NCI-H128 (cell line): ENCODE measurements around the gene PIP4K2A.

ENCODE experiments used
- DNase-seq: peaks from one replicate; lab custom pipeline; 2025; ENCODE audit not compliant: unreplicated experiment; lab: John Stamatoyannopoulos, UW

PIP4K2A gene

DNA sequence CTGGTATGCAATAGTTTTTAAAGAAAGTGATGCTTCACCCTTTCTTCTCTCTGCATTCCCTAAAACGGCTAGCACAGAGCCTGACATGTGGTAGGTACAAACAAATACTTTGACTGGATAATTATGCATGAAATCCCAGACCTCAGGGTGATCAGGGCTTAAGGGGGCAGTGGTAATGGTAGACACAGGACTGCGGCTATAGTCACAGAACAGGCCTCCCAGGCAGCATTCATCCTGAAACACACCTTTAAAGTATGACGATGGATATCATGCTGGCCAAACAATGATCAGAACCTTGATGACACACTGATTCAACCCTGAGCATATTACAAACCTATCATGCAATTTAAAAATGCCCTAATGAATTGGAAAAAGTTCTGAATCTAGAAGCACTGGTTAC, 110.8 kb downstream of the PIP4K2A start:
- DNase-seq: no peak

DNA sequence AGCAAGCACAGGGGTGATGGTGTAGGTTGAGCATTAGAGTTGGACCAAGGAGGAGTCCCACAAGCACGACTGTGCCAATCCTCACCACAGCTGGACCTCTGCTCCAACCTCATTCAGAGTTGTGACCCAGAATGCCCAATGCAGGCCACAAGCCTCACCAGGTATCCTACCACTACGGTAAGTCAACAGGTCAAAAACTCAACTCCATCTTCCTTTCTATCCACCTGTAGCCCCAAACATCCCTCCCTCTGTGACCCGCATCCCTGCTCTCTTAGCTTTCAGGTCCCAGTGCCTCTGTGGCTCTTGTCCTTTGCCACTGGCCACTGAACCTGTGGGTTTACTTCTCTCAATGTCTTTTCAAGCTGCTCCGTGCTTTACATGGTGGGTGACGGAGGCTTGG, 112.8 kb downstream of the PIP4K2A start:
- no peak for DNase-seq

DNA sequence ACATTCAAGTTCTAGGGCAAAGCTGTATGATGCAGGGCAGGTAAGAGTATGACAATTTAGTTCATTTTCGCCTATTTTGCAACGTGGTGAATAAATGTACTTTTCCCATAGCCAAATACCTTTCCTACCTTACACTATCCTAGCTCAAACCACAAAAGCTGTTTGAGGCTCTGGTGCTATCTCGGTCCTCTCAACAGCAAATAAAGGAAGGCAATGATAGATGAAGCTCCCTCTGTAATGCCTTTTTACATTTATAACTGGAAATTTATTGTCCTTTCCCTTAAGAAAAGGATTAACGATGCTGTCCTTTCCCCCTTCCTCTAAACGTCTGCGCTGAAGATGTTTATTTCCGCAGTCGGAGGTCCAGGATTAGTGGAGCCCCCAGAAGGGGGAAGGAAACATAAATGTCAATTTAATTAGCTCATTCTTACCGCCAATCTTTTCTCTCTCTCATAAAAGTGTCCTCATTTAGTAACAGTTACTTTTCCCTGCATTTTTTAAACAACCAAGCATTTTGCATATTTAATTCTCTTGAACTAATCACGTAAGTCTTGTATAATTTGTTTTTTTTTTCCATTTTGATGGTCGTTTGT, 114.6 kb downstream of the PIP4K2A start:
- DNase-seq: no peak

DNA sequence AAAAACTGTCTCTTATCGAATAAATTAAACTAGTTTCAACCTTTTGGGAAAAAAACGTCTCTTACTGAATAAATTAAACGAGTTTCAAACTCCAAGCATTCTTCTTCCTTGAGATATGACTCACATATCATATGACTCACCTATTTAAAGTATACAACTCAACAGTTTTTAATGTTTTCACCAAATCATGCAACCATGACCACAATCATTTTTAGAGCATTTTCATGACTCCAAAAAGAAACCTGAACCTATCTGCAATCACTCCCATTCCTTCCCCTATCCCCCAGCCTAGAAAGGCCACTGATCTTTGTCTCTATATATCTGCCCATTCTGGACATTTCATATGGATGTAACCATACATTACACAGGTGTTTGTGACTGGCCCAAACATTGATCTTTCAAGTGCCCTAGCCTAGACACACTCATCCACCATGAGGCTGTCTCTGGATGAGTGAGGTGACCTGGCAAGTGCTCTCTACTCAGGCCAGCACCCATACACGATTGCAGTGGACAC, 115.3 kb downstream of the PIP4K2A start:
- no peak for DNase-seq

DNA sequence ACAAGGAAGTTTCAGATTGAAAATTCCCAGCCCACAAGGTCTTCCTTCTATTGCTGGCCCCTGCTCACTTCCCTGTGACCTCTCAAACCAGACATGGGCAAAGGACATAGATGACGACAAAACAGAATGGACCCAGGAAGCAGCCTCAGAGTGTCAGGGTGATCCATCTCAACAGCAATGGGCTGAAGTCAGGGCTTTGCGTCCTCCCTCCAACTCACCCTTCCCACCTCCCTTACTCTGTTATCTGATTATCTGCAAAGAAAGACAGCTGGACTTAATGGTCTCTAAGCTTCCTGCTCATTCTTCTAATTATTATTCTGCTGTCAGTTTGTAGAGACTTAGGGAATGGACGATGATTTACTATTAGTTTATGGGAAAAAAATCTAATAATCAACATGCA, 115.9 kb downstream of the PIP4K2A start:
- no peak for DNase-seq

DNA sequence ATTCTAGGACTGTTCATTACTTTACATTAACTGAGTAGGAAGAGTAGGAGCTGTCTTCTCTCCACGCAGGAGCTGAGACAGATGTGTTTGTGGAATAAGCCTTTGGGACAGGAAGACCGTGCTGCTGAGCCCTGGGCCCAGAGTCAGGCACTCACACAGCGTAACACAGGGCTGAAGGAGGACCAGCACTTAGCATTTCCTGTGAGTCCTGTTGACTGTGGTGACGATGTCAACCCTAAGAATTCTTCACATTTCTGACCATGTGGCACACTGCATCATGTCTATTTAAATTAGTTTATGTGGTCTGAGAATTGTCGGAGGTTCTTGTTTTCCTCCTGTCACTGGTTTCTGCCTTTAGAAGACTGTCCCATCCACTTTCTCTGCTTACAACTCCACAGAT, 117.2 kb downstream of the PIP4K2A start:
- no peak for DNase-seq

DNA sequence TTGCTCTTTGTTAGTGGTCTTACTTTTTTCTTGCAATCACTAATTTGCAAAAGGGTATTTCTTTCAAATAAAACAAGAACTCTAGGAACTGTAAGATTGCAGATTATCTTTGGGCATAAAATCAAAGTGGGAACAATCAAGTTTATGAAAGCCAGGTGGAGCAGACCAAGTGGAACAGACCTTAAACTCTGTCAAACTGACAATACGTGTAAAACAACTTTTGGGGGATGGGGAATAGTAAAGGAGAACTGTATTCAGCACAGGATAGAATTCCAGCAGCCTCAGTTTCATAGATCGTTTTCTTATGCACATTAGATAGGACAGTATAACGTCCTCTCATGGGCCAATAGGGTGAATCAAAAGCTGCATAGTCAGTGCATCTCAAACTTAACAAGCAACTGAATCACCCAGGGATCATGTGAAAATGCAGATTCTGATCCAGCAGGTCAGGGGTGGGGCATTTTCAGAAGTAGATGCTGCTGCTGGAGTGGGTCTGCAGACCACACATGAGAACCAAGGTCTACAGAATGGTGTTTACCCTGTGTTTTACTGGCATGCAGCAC, 120.7 kb downstream of the PIP4K2A start:
- no peak for DNase-seq

DNA sequence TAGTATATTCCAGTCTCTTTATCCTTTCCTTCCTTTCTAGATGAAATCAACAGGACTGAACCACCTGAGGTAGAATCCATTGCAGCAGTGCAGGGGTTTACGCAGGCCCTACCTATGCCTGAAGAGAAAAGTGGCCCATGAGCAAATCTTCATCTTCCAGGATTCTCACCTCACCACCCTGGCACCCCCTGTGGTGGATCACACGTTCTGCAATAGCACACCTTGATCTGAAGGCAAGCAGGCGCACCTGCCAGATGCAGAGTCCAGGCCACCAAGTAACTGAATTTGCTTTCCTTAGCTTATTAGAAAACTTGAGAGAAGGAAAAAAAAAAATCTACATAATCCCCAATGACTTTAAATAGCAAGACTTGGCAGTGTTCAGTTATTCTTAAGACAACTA, 121.4 kb downstream of the PIP4K2A start:
- DNase-seq: no peak

DNA sequence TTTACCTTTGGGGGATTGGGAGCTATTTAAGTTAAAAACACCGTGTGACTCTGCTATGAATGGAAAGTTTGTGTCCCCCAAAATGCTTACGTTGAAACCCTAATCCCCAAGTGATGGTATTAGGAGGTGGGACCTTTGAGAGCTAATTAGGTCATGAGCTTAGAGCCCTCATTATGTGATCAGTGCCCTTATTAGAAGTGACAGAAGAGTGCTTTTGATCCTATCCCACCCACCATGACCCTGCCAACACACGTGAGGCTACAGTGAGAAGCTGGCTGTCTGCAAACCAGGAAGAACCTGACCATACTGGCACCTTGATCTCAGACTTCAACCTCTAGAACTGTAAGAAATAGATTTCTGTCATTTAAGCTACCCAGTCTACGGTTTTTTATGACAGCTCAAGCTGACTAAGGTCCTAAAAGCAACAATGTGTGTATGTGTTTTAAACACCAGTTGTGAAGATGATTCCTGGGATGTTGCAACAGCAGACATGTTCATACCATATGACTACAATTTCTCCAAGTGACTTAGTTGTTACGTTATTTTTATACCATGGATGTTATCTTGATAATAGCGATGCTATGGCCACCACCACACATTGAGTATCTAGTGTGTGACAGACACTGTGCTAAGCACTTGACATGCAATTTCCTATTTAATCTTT, 124.4 kb downstream of the PIP4K2A start:
- no peak for DNase-seq

DNA sequence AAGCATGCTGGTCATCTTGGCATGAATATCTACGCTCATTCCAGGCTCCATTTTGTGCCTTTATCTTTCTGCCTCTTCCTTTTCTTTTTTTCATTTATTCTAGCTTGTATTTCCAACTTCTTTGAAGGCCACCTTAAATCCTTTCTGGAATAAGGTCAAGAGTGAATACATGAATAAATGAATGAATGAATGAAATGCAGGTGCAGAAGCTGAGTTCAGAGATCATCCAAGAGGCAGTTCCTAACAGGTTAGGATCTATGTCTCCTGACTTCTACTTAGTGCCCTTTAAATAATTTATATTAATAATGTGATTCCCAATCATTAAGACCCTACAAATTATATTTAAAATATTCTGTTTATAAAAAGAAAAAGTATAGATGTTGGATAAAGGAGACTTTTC, 125.9 kb downstream of the PIP4K2A start:
- DNase-seq: no peak

DNA sequence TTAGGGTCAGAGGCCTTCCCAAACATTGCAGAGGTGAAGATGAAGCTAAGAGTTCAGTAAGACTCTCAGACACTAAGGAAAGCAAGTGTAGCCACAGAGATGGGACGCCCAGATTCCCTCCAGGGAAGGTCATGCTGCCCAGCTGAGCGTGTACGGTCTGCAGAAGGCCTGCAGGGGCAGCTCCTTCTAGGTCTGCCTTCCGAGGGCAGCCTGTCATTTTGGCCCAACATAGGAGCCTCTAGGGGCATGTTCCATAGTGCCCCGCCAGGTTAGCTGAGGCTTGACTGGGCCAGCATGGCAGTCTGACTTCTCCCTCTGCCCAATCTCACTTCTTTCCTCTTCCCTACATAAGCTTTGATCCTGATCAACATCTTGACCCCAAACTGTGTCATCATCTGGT, 130.7 kb downstream of the PIP4K2A start:
- no peak for DNase-seq

DNA sequence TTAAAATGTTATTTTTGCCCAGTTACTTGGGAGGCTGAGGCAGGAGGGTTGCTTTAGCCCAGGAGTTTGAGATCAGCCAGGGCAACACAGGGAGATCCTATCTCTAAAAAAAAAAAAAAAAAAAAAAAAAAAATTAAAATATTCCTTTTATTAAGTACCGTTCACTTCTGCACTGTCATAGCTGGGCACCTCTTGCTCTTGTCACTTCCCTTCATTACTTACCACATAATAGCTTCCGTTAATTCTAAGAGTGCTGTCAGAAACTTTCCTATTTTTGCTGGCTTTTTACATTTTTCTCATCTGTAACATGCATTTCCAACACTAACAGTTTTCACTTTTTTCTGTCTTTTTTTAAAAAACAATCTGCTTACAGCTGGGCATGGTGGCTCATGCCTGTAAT, 132.9 kb downstream of the PIP4K2A start:
- DNase-seq: no peak

DNA sequence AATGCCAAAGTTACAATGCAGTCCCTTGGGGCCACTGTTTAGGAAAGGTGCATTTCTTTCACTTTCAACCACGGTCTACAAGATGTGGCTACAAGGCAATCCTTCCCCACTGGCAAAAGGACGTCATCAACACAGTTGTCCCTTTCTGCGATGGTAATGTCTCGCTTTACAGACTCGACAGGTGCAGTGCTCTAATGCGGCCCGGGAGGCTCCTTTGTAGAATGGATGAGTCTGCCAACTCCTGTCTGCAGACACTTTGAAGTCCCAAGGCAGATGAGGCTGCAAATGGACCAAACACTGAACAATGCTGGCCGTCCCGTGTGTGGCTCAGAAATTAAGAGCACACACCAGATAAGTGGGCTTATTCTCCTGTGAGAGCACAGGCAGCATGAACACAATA, 133.7 kb downstream of the PIP4K2A start:
- DNase-seq: peak; percentile 57

DNA sequence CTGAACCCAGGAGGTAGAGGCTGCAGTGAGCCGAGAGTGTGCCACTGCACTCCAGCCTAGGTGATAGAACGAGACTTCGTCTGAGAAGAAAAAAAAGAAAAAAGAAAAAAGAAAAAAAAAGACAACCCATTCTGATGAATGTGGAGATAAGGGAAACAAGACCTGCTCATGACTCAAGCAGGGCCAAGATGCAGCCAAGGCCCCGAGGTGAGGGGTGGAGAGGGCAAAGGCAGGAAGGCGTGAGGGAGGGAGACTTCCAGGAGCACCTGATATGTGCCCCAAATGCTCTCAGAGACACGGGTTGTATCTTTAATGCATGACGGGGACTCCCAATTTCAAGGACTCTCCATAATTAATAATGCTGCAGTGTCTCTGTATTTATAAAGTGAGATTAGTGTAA, 134.6 kb downstream of the PIP4K2A start:
- DNase-seq: no peak

DNA sequence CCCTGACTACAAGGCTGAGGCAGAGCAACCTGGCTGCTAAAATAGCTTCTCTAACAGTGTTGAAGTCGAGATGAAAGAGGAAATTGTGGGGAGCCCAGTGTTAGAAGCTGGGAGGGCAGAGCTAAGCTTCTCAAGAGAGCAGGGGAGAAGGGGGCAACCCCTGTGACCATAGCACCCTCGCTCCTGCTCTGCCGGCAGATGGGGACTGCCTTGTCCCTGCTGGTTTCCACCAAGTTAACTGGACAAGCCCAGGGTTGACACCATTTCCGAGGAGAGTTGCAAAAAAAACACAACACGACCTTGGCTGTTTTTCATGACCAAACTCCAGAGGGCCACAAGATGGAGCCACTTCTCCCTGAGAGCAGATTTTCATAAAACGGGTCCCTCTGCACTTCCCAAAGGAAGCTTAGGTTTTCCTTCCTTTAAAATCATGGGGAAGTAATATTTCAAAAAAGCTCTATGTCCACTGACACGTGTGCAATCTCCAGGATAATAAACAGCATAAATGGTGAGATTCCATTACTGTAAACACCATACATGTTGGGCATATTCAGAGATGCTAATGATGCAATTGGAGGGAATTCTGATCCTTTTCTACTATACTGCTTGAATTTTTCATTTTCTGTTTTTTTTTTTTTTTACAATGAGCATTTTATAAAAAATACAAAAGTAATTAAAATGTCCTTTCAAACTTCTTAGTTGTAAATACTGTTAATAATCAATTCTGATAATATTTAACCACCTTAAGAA, 140.4 kb downstream of the PIP4K2A start:
- no peak for DNase-seq

DNA sequence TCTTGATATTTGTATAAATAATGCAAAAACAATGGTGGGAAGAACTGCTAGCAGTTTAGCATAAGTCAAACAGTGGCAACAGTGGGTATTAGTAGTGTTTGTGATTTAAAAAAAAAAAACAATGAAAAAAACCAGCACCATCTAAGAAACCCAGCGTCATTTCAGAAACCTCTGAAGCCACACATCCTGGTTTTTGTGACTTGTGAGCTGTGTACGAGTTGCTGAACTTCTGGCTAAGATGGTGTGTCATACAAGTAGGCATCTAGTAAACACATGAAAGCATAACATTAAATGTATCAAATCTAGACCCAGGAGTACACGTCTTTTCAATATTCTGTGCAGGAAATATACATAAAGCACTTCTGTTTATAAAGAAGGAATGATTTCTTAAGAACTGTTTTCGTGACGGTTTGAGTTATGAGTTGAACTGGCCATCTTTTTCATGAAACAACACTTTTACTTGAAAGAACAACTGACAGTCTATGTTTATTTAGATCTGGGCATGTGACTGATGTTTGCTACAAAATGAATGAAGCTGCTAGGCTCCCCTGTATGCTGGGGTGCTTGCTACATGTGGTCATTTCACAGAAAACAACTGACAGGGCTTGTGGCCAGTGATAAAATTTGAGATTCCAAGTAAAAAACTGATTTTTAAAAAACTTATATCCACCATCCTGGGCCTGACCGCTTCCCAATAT, 143.5 kb downstream of the PIP4K2A start:
- no peak for DNase-seq

DNA sequence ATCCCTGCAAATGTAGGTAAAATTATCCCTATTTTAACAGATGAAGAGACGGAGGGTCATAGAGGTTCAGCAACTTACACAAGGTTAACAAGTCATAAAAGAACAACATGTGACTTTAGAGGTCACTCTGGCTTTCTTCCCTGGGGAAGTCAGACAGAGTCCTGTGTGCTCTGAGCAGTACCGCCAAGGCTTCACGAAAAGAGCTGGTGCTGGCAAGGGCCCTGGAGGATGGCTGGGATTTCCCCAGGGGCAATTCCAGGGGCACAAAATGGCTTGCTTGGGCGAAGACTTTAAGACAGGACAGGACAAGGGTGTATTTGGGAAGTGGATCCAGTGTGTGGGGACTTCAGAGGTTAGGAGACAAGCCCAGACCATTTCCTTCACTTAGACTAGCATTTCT, 144.1 kb downstream of the PIP4K2A start:
- DNase-seq: no peak

DNA sequence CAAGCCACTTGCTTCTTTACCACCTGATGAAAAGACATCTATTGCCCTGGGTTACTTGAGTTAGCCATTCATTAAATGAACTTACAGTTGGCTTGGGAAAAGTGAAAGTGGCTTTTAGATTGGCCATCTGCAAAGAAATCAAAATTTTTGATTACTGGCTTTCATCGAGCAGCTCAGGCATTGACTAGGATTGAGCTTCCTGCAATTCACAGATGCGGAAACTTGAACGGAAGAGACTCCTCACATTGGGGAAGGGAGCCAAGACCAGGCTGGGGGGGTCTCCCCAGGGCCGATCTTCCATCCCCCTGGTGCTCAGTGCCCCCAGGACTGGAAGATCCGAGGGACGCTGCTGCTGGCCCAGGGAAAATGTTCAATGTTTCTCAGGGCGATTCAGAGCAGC, 145.4 kb downstream of the PIP4K2A start:
- no peak for DNase-seq

DNA sequence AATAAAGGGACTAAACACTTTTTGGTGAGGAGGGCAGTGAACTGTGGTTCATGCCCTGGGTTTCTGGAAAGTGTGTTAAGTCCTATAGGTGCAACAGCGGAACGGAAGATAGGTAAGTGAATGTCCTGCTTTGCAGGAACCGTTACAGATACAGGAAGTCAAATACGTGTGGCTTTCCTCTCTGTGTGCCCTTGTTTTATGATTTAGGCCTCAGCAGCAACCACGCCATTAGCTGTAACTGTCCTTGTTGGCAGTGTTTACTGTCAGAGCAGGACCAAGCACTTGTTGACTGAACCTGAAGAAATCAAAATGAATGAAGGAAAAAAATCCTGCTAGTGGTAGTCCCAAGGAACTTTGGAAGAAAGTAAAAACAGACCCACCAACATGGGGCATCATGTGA, 150.3 kb downstream of the PIP4K2A start:
- no peak for DNase-seq

DNA sequence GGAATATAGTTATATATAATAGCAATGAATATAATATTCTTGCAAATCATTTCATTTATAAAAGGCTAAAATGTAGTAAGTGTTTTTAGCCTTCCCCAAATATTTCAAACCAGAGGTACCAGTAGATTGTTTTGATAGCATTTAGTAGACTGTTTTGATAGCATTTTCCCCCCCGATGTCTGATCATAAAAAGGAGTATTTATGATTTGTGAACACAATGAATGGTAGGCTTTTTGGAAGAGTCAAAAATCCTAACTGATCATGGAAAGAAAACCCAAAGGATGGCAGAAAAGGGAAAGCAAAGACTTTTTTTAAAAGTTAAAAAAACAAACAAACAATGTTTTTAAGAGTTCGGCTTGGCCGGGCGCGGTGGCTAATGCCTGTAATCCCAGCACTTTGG, 152.5 kb downstream of the PIP4K2A start:
- no peak for DNase-seq

DNA sequence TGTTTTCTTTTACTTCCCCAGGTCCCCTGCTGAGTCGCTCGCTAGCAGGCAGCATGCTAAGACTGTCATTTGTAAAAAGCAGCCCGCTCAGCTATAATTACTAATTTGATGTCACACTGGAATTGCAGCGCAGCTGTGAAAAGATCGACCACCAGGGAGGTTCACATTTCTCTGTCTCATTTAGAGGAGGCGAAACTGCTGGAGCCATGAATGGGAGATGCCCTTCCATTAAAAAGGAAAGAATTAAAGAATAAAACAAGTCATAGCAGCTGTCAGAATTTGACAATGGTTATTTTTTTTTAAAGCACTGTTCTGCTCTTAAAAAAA, 153.5 kb downstream of the PIP4K2A start:
- DNase-seq: no peak
